22Rv1 (cell line): Measurements from ENCODE around the gene PTGR1.

Experiments
- H3K27ac ChIP-seq: fragments of 450-650 bp; 2 replicates; pipeline ENCODE4 v1.5.1; 2017
- ZFX ChIP-seq: fragments of 450-650 bp; IDR thresholded peaks from 2 replicates; pipeline ENCODE4 v1.6.1; 2017; ENCODE audit warnings: antibody characterized with exemption, borderline replicate concordance
- TF ChIP-seq, protein P1 (sequence below): fragments of 450-650 bp; IDR thresholded peaks from 2 replicates; pipeline ENCODE4 v1.5.1; 2017; ENCODE audit warnings: mild to moderate bottlenecking

The PTGR1 gene

GRCh38 chr9:111531716-111532115, 67.7 kb downstream of the PTGR1 start:
- TF ChIP-seq, protein P1, sequence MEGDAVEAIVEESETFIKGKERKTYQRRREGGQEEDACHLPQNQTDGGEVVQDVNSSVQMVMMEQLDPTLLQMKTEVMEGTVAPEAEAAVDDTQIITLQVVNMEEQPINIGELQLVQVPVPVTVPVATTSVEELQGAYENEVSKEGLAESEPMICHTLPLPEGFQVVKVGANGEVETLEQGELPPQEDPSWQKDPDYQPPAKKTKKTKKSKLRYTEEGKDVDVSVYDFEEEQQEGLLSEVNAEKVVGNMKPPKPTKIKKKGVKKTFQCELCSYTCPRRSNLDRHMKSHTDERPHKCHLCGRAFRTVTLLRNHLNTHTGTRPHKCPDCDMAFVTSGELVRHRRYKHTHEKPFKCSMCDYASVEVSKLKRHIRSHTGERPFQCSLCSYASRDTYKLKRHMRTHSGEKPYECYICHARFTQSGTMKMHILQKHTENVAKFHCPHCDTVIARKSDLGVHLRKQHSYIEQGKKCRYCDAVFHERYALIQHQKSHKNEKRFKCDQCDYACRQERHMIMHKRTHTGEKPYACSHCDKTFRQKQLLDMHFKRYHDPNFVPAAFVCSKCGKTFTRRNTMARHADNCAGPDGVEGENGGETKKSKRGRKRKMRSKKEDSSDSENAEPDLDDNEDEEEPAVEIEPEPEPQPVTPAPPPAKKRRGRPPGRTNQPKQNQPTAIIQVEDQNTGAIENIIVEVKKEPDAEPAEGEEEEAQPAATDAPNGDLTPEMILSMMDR, result no peak
- no peak for TF ChIP-seq ZFX
- no peak overlapping the region for H3K27ac ChIP-seq

- TF ChIP-seq, protein P1, result no peak
- no peak for TF ChIP-seq ZFX
- no peak overlapping the region for H3K27ac ChIP-seq
These were observed 69.7 kb downstream of the PTGR1 start for GRCh38 chr9:111529787-111530186.

- H3K27ac ChIP-seq, result no peak overlapping the region
- TF ChIP-seq, protein P1, result no peak
- TF ChIP-seq ZFX, result no peak
These were observed 72.1 kb downstream of the PTGR1 start for GRCh38 chr9:111527347-111527746.

DNA sequence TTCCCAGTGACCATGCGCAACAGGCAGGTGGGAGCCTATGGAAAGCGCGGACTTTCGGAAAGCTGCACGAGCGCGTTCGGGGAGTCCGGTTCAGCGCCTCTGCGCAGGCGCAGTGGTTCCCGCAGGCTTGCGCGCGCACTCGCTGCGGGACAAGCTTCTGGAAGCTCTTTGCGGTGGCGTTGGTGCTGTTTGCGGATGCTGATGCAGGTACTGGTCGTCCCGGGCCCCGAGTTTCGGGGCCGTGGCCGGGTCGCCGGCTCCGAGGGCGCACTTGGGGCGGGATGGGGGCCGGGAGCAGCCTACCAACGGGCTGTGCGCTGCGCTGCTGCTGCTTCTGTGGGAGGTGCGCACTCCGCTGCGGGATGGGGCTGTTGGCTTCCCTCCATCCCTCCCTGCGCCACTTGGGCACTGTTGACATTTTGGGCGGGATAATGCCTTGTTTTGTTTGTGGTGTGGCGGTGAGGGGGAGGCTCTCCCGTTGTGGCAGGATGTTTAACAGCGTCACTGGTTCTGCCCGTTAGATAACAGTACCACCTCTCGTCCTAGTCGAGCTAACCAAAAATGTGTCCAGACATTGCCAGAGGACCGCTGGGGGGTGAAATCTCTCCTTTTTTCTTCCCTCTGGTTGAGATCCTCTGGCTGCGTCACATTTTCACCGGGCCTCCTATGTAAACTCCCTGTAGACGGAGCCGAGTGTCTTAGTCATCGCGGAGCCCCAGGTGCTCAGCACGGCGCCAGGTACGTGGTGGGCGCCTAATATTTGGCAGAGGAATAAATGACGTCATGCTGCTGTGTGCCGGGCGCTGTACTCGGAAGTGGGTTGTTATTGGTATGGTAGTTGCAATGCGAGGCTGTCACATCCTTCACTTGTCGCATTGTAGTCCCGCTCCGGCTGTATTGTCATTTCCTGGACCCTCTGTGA, 74.1 kb downstream of the PTGR1 start, which contains the start of gene ZNF483:
Gene ZNF483, plus strand, starts transcription at position 124 of the 922 bp plus-strand sequence. CDS start 2,217 bp downstream, outside the sequence.
- H3K27ac ChIP-seq, result peak within 1 kb of the TSS; percentile 50; the same call in 1 of the 2 replicates
- no peak for TF ChIP-seq ZFX
- TF ChIP-seq, protein P1, result no peak

DNA sequence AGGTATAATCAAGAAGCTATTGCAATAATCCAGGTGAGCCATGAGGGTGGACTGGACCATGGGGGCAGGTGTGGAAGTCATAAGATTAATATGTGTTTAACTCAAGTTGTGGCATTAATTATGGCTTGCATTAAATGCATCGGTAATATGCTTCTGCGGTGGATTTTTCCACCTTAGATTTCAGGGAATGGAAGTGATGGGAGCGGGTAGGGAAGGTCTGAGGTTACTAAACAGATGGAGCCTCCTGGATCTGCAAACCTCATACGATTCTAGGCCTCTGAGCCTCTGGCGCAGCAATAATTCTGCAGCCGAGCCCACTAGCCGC, 74.8 kb downstream of the PTGR1 start:
- H3K27ac ChIP-seq, result peak overlapping the region; percentile 50; the same call in 1 of the 2 replicates

DNA sequence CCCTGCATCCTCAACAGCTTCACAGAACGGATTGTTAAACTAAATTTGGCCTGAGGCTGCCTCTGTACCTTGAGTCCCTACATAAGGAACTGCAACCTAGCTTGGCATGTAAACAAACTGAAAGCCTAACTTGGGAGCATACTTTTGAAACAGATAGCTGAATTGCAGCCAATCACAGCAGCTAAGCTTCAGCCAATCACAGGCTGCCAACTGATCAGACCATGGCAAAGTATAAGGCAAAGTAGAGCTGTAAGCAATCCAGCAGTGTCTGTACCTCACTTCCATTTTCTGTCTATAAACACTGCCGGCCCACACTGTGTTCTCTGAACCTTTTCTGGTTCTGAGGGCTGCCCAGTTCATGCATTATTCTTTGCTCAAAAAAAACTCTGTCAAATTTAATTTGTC, 83.4 kb downstream of the PTGR1 start:
- TF ChIP-seq ZFX, result no peak
- TF ChIP-seq, protein P1, result no peak
- H3K27ac ChIP-seq, result peak overlapping the region; percentile 49

More for the DNA sequence above, 74.8 kb downstream of the PTGR1 start:
- TF ChIP-seq ZFX, result no peak
- TF ChIP-seq, protein P1, result no peak

DNA sequence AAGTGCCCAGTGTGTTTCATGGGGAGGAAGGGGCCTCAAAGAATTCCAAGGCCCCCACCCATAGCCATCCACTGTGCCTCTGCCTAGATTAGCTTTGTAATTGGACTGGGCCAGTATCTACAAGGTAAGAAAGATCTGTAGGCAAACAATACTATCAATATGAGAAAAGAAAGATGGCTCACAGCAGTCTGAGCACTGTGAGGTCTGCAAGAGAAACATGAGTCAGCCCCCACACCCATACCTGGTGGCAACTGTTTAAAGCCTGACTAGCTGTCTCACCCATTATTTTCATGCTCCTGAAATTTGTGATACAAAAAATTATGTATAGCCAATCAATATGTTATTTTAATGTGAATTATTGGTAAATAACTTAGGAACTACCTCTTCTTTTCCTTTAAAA, 84.5 kb downstream of the PTGR1 start:
- TF ChIP-seq ZFX, result no peak
- TF ChIP-seq, protein P1, result no peak

More for the DNA sequence above, 84.5 kb downstream of the PTGR1 start:
- no peak overlapping the region for H3K27ac ChIP-seq
